ENCODE measurements around the gene N4BP2.
A peak's percentile ranks its signal among the peaks of the same experiment; 100 is the strongest.
"Not testable (repeated sequence)": the region's sequence is repeated elsewhere in the genome, so short reads cannot be mapped to it uniquely, and the experiment has no call there.

Gene N4BP2

DNA sequence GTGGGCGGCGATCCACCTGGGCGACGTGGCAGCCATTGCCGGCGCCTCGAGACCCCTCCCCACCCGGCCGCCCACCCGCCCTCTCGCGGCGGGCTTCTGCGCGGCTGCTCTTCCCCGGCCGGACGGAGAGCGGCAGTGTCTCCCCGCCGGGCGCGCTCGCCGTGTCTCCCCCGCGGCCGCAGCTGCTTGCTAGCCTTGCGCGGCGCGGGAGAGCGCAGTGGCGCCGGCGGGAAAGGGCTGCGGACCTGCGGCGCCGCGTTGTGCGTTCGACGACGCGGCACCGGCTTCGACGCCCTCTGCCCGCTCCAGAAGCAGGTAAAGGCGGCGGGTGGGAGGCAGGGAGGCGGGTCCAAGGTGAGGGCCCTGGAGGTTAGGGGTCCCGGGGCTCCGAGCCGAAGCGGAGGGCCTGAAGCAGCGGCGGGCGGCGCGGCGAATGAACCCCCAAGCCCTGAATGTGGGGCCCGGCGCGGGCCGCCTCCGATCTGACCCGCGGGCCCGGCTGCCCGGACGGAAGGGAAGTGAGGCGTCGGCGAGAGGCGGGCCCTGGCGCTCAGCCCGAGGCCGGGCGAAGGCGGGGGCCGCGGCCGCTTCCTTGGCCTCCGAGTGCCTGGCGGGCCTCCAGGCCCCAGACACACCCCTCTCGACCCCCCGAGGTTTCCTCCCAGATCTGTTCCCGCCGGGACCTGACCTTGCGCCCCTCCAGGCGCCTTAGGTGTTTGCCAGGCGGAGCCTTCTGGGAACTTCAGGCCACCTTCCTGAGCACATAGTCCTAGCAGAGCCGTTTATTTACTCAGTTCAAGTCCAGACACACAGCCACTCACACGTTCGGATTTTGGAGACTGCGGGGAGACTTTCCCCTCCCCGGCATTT lies at the start of gene N4BP2:
N4BP2 (plus strand) TSS at position 135 of the 870 bp plus-strand sequence. CDS start 40,491 bp downstream, outside the sequence.
- peak; percentile 50 for DNase-seq (ENCODE audit: low read depth, low spot score)

- DNase-seq (ENCODE audit: low read depth, low spot score) = no peak
Measured at GRCh38 chr4:40016007-40016406, 40.6 kb upstream of the N4BP2 start.

- no peak for DNase-seq (ENCODE audit: low read depth, low spot score)
Measured at GRCh38 chr4:40020221-40020620, 36.4 kb upstream of the N4BP2 start.

GRCh38 chr4:40021116-40021515 lies 35.5 kb upstream of the N4BP2 start:
- not testable (repeated sequence) for DNase-seq (ENCODE audit: low read depth, low spot score)

GRCh38 chr4:40024049-40024448 lies 32.6 kb upstream of the N4BP2 start:
- DNase-seq (ENCODE audit: low read depth, low spot score) = not testable (repeated sequence)

GRCh38 chr4:40032785-40033184 lies 23.9 kb upstream of the N4BP2 start:
- DNase-seq (ENCODE audit: low read depth, low spot score) = no peak

- no peak for DNase-seq (ENCODE audit: low read depth, low spot score)
Measured at GRCh38 chr4:40033613-40034012, 23.0 kb upstream of the N4BP2 start.

DNA sequence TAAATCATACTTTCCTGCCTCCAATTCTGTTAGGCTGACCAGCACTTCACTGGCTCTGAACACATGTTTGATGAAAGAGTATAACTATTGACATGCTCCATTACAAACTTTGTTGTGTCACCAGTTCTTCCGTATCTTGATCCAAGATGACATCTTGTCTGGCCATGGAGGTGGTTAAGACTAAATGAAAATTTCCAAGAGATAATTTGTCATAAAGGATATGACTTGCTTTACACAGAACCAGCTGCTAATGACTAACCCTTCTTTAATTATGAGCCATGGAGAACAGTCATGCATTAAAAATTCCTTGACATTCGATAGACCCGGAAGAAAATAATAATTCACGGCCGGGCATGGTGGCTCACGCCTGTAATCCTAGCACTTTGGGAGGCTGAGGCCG lies 17.7 kb upstream of the N4BP2 start:
- DNase-seq (ENCODE audit: low read depth, low spot score) = no peak

GRCh38 chr4:40040908-40041307 lies 15.7 kb upstream of the N4BP2 start:
- no peak for DNase-seq (ENCODE audit: low read depth, low spot score)

DNA sequence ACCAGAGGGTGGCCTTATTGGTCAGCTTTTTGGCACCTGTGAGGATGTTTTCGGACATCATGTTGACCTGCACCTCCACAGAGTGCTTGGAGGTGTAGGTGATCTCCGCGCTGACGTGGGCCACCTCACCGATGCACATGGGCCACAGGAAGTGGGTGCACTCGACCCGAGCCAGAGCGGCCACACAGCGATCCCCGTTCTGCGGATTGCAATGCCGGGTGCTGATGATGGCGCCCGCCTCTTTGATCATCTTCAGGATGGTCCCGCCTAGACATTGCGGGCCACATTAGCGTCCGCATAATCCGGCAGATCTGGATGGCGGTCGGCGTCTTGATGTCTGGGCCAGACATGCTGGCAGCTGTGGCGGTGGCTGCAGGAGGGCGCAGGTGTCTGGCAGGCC lies 12.9 kb upstream of the N4BP2 start:
- DNase-seq (ENCODE audit: low read depth, low spot score) = no peak

DNA sequence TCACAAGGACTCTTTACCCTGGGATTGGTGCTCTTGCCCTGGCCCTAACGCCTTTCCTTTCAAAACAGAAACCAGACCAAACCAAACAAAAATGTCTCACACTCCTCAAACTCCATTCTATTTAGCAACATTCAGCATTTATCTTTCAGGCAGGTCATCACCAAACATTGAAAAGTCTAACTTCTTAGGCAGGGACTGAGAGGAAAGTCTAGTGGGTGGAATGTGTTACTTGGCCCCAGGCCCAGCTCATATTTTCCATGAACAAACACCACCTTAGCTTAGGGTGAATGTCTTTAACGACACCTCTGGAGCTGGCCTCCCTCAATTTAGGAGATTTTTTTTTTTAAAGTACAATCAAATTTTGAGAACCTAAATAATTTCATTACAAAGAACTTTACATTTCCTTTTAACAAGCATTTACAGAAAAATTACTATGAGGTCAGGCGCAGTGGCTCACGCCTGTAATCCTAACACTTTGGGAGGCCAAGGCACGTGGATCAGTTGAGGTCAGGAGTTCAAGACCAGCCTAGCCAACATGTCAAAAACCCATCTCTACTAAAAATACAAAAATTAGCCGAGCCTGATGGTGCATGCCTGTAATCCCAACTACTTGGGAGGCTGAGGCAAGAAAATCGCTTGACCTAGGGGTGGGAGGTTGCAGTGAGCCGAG lies 10.2 kb upstream of the N4BP2 start:
- peak; percentile 36 for DNase-seq (ENCODE audit: low read depth, low spot score)

- no peak for DNase-seq (ENCODE audit: low read depth, low spot score)
Measured at GRCh38 chr4:40053161-40053560, 3.5 kb upstream of the N4BP2 start.

- DNase-seq (ENCODE audit: low read depth, low spot score) = no peak
Measured at GRCh38 chr4:40055511-40055862, 1.2 kb upstream of the N4BP2 start.

GRCh38 chr4:40055863-40056715 lies 561 bp upstream of the N4BP2 start:
- peak; percentile 80 for DNase-seq (ENCODE audit: low read depth, low spot score)

DNA sequence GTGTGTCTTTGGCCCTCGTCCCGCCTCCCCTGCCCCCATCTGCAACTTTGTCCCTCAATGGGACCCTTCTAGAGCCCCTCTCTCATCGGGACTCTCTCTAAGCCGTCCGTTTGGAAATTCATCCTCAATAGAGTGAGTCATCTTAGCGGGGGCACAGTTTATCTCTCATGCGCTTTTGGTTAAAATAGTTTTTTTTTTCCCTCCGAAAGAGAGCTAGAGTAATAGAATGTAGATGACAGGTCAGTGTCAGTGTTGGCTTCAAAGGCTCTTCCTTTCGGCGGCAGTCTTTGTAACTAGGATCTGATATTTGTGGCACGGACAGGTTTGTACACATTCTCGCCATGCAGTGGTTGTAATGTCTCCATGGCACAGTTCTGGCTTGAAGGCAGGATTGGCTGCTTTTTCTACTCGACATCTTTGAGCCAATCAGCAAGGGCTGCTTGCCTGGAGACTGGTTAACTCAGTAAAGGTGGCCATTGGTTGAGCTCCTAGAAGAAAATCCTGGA lies 989 bp downstream of the N4BP2 start:
- peak; percentile 82 for DNase-seq (ENCODE audit: low read depth, low spot score)

DNA sequence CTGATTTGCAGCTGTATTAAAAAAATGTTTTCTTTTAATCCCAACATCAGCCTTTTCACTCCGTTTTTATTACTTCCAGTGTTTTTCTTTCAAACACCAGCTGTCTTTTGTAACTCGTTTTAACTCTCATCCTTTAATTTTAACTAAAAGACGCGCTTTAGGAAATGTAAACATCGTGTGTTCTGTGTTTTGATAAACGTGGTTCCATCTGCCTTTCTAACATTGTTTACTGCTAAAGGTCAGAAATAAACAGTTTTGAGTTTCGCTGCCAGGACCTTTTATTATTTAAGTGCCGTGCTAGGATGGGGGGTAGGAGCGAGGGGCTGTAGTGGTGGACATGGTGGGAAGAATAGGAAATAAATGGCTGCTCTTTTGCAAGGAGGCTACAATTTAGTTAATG lies 1.5 kb downstream of the N4BP2 start:
- DNase-seq (ENCODE audit: low read depth, low spot score) = peak; percentile 1

GRCh38 chr4:40058854-40059253 lies 2.2 kb downstream of the N4BP2 start:
- DNase-seq (ENCODE audit: low read depth, low spot score) = no peak

DNA sequence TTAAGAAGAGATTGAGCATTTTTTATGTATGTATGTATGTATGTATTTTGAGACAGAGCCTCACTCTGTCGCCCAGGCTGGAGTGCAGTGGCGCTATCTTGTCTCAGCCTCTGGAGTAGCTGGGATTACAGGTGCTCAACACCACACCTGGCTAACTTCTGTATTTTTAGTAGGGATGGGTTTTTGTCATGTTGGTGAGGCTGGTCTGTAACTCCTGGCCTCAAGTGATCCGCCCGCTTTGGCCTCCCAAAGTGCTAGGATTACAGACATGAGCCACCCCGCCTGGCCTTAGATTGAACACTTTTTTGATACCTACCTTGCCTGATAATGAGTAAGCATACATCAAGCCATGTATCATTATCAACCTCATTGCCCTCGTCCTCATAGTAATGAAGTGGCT lies 2.7 kb downstream of the N4BP2 start:
- DNase-seq (ENCODE audit: low read depth, low spot score) = no peak

GRCh38 chr4:40065010-40065409 lies 8.4 kb downstream of the N4BP2 start:
- no peak for DNase-seq (ENCODE audit: low read depth, low spot score)

DNA sequence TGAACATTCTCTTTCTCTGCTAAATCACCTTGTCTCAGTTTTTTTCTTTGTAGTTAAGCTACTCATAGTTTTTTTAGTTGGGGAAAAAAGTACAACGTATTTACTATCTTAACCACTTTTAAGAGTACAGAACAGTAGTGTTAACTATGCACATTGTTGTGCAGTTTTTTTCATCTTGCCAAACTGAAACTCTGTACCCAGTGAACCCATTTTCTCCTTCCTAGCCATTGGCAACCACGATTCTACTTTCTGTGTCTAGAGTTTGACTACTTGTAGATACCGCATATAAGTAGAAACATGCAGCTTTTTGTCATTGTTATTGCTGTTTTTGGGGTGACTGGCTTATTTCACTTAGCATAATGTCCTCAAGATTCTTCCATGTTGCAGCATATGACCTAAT lies 10.0 kb downstream of the N4BP2 start:
- DNase-seq (ENCODE audit: low read depth, low spot score) = no peak

- no peak for DNase-seq (ENCODE audit: low read depth, low spot score)
Measured at GRCh38 chr4:40070387-40070786, 13.7 kb downstream of the N4BP2 start.

DNA sequence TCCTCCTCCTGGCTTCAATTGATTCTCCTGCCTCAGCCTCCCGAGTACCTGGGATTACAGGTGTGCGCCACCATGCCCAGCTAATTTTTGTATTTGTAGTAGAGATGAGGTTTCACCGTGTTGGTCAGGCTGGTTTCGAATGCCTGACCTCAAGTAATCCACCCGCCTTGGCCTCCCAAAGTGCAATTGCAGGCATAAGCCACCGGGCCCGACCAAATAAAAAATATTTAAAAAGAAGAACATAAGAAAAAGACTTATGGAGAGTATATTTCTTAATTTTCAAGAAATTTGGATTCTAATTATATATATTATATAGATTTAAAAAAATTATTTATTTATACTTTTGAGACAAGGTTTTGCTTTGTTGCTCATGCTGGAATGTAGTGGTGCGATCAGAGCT lies 29.8 kb downstream of the N4BP2 start:
- no peak for DNase-seq (ENCODE audit: low read depth, low spot score)

Data from smooth muscle cell of the brain vasculature (primary cell).